LNCaP clone FGC (cell line): ENCODE measurements around the gene GPR155.

Experiments used
- DNase-seq: peaks from one replicate; pipeline ENCODE4 v3.0.0-alpha.2; 2011; ENCODE audit warnings: low read depth
- H3K4me3 ChIP-seq: 2 replicates; pipeline ENCODE4 v1.5.1; 2011; ENCODE audit warnings: mild to moderate bottlenecking, low read depth, low read length, control low read depth
- CTCF ChIP-seq: IDR thresholded peaks from 2 replicates; pipeline ENCODE4 v1.5.1; 2012; ENCODE audit warnings: mild to moderate bottlenecking; ENCODE audit not compliant: control insufficient read depth, insufficient read depth; ENCODE audit errors: extremely low read depth

The GPR155 gene, protein sequence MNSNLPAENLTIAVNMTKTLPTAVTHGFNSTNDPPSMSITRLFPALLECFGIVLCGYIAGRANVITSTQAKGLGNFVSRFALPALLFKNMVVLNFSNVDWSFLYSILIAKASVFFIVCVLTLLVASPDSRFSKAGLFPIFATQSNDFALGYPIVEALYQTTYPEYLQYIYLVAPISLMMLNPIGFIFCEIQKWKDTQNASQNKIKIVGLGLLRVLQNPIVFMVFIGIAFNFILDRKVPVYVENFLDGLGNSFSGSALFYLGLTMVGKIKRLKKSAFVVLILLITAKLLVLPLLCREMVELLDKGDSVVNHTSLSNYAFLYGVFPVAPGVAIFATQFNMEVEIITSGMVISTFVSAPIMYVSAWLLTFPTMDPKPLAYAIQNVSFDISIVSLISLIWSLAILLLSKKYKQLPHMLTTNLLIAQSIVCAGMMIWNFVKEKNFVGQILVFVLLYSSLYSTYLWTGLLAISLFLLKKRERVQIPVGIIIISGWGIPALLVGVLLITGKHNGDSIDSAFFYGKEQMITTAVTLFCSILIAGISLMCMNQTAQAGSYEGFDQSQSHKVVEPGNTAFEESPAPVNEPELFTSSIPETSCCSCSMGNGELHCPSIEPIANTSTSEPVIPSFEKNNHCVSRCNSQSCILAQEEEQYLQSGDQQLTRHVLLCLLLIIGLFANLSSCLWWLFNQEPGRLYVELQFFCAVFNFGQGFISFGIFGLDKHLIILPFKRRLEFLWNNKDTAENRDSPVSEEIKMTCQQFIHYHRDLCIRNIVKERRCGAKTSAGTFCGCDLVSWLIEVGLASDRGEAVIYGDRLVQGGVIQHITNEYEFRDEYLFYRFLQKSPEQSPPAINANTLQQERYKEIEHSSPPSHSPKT

DNA sequence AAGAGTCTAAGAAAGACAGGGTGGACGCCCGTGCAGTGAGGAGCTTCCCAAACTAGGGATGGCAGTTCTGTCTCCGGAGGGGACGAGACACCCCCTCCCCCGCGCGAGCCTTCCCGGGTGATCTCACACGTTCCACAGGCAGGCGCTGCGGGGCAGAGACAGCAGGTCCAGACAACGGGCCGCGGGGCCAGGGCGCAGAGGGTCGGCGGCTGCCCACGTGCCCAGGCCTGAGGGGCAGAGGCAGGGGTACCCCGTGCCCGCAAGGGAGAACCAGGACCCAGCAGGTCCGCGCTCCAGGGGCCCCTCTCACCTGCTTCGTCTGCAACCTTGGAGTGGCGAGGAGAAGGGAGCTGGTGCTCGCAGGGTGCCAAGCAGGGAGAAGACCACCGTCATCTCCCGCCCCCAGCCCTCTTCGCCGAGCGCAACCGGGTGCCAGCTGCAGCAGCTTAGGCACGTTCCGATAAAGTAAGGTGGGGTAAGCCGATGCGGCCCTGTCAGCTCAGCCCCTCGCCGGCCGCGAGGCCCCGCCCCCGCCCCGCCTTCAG is at the start of gene GPR155:
Gene GPR155 (minus strand): TSS at position 467 of the 545 bp plus-strand sequence. CDS start 5,073 bp downstream, outside the sequence.
- no peak for DNase-seq
- peak within 1 kb of the TSS; percentile 81 for H3K4me3 ChIP-seq
- TF ChIP-seq CTCF = peak; percentile 38; the same call in 1 of the 2 replicates

DNA sequence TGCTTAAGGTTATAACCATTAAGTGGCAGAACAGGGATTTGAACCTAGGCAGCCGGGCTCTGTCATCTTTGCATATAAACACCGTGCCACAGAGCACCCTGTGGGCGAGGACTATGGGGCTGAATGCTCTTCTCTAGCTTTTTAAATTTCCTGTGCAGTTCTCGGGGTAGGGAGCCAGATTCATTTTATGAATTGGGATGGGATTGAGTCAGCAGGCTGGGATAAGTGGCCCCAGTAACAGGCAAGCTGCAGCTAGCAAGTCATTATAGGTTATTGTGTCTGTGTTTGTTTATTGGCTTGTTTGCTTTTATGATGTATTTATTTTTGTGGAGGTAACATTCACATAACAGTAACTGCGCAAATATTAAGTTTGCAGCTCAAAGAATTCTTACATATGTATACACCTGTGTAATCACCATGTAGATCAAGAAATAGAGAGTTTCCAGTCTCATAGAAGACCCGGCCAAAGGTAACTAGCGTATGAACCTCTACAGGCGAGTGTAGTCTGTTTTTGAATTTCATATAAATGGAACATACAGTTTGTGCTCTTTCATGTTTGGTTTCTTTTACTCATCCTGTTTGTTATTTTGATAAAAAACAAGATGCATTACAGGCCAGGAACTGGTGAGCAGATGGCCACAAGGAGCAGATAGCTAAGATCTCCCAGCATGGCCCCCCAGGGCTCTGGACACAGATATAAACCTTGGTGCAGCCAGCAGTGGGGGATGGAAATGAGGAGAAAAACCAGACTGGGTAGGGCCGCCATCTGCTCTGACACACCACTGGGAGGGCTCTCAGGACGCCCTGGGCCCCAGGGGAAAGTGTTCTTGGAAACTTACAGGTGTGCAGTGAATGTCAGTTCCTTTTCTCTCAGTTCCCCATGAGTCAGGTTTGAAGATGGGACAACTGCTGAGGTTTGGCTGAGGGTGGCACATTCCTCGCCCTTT is 49.2 kb upstream of the GPR155 start:
- TF ChIP-seq CTCF = no peak
- peak; percentile 71 for DNase-seq
- no peak overlapping the region for H3K4me3 ChIP-seq

DNA sequence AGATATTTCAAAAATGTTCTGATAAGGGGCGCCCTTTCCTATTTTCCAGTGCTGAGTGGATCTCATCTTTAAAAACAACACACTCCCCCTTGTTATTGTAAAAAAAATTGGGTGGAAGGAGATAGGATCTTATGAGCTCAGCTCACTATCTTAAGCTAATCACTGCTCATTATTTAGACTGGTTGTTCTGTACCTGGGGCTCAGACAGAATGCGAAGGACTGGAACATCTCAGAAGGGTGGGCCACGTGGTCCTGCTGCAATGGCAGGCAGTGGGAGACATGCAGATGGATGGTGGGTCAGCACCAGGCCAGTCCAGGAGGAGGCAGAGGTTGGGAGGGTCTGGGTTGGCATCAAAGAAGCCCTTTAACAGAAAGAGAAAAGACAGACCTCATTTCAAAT is 48.3 kb upstream of the GPR155 start:
- TF ChIP-seq CTCF = no peak
- DNase-seq = no peak
- H3K4me3 ChIP-seq = no peak overlapping the region

GRCh38 chr2:174529916-174530315 is 43.1 kb upstream of the GPR155 start:
- TF ChIP-seq CTCF = no peak
- no peak overlapping the region for H3K4me3 ChIP-seq
- no peak for DNase-seq

DNA sequence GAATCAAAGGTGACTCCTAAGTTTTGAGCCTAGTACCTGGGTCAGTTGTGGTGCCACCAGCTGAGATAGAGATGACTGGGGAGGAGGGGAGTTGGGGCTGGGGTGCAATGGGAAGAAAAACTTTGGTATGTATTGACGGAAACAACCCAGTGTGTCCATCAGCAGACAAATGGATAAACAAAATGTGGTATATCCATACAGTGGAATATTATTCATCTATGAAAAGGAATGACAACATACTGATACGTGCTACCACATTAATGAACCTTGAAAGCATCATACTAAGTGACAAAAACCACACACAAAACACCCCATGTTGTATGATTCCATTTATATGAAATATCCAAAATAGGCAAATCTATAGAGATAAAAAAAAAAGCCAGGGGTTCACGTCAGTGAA is 41.1 kb upstream of the GPR155 start:
- H3K4me3 ChIP-seq = no peak overlapping the region
- no peak for TF ChIP-seq CTCF
- DNase-seq = no peak
